Adipocyte (in vitro differentiated cells): Measurements from ENCODE around the gene HOXD9.

Experiments
- DNase-seq: peaks from one replicate; pipeline ENCODE4 v3.0.0-alpha.2; 2015; ENCODE audit warnings: low read depth
- H3K27me3 ChIP-seq: replicated peaks from 2 replicates; pipeline ENCODE4 v1.7.0; 2013; ENCODE audit warnings: mild to moderate bottlenecking, low read length, moderate library complexity; ENCODE audit not compliant: control insufficient read depth, insufficient read depth
- H3K36me3 ChIP-seq: 2 replicates; pipeline ENCODE4 v1.7.0; 2013; ENCODE audit warnings: low read length, mild to moderate bottlenecking, moderate library complexity; ENCODE audit not compliant: control insufficient read depth, insufficient read depth, severe bottlenecking
- H3K4me1 ChIP-seq: 2 replicates; pipeline ENCODE4 v1.7.0; 2013; ENCODE audit warnings: mild to moderate bottlenecking, low read length, moderate library complexity; ENCODE audit not compliant: control insufficient read depth, insufficient read depth
- H3K4me3 ChIP-seq: 2 replicates; pipeline ENCODE4 v1.7.0; 2013; ENCODE audit warnings: mild to moderate bottlenecking, low read length, moderate library complexity
- H3K9ac ChIP-seq: 2 replicates; pipeline ENCODE4 v1.7.0; 2013; ENCODE audit warnings: mild to moderate bottlenecking, low read length, moderate library complexity
- H3K9me3 ChIP-seq: 2 replicates; pipeline ENCODE4 v1.7.0; 2013; ENCODE audit warnings: mild to moderate bottlenecking, low read length, moderate library complexity; ENCODE audit not compliant: control insufficient read depth

HOXD9 gene

GRCh38 chr2:176122683-176123410 lies at the start of gene HOXD9:
TSS of gene HOXD9 (plus strand) at chr2:176122719. CDS start at chr2:176122769, 50 bp downstream.
- no peak for DNase-seq
- Histone ChIP-seq H3K9ac (peak within 1 kb of the TSS; percentile 86), H3K4me1 (peaks cover 7% of the 10 kb centered on the region), H3K27me3 (peaks cover 37% of the 10 kb centered on the region), H3K9me3 (peaks cover 4% of the 10 kb centered on the region), H3K36me3 (no peaks in the 10 kb centered on the region), H3K4me3 (peak within 1 kb of the TSS; percentile 89)

DNA sequence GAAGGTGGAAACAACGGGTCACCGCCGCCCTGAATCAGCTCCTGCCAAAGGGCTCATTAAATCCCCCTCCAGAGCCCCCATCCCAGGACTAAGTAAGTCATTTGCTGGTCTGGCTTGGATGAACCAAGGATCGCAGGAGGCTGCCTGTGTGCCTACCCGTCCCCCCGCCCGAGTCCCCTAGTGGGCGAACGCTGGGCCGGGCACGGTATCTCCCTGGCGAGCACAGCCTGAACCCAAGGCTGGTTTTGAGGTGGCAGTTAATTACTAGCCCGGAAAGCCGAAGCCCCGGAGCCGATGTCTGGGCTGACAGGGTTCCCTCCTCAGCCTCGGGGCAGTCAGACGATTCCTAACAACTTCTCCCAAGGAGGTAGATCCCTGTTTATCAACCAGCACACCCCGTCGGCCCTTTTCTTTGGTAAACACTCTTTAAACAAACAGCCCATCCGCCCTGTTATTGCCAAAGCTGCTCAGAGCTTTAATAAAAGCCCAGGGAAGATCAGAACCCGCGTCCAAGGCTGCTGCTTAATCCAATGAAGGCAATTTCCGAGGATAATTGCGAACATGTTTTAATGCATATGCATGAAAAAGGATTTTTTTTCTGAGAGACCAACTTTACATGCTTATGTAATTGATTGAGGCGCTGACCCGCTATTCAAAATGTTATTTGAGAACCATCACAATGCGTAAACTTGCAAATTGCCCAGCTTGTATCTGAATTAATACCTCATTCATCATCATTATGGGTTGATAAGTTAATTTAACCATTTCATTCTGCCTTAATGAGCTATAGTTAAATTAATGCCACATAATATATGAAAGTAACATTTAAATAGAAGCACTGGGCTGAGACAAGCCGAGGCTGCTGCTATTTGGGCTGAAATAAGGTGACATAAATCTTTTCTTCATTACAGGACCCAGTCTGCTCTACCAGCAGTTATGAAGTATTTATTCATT lies 49.3 kb upstream of the HOXD9 start:
- Histone ChIP-seq H3K4me1 (peaks cover 4% of the 10 kb centered on the region), H3K36me3 (no peaks in the 10 kb centered on the region), H3K9me3 (peaks cover 10% of the 10 kb centered on the region), H3K4me3 (no peak overlapping the region), H3K27me3 (peaks cover 94% of the 10 kb centered on the region), H3K9ac (no peak overlapping the region)
- DNase-seq, result no peak

GRCh38 chr2:176074919-176075425 lies 47.5 kb upstream of the HOXD9 start:
- Histone ChIP-seq H3K4me1 (no peaks in the 10 kb centered on the region), H3K27me3 (peaks cover 93% of the 10 kb centered on the region), H3K9ac (no peak overlapping the region), H3K4me3 (no peak overlapping the region), H3K36me3 (no peaks in the 10 kb centered on the region), H3K9me3 (peaks cover 11% of the 10 kb centered on the region)
- DNase-seq, result no peak

DNA sequence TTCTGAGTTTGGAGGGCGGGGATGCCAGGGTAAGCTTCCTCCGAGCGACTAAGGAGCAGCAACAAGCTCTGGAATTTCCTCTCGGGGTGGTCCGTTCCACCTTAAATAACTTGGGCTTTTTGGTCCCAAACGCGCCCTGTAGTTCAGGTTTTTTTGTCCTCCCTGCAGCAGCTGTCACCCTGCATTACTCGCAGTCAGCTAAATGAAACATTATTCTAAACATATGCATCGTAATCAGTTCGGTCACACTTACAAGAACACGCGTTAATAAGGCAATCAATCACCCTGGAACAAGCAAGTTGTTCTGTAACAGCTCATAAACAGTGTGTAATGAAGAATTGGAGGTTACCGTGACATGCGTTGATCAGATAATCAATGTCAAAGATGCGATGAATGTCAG lies 47.0 kb upstream of the HOXD9 start:
- no peak overlapping the region for H3K4me3 ChIP-seq
- H3K4me1 ChIP-seq, result no peaks in the 10 kb centered on the region
- no peaks in the 10 kb centered on the region for H3K36me3 ChIP-seq
- H3K9me3 ChIP-seq, result peaks cover 11% of the 10 kb centered on the region
- H3K27me3 ChIP-seq, result peaks cover 89% of the 10 kb centered on the region
- H3K9ac ChIP-seq, result no peak overlapping the region
- no peak for DNase-seq

GRCh38 chr2:176076063-176076462 lies 46.5 kb upstream of the HOXD9 start:
- Histone ChIP-seq H3K27me3 (peaks cover 89% of the 10 kb centered on the region), H3K4me1 (no peaks in the 10 kb centered on the region), H3K4me3 (no peak overlapping the region)

GRCh38 chr2:176076796-176077195 lies 45.7 kb upstream of the HOXD9 start:
- peaks cover 89% of the 10 kb centered on the region for H3K27me3 ChIP-seq
- H3K9ac ChIP-seq, result no peak overlapping the region
- H3K9me3 ChIP-seq, result peaks cover 22% of the 10 kb centered on the region
- no peak overlapping the region for H3K4me3 ChIP-seq
- no peak for DNase-seq
- H3K36me3 ChIP-seq, result no peaks in the 10 kb centered on the region
- no peaks in the 10 kb centered on the region for H3K4me1 ChIP-seq

More at GRCh38 chr2:176076063-176076462, 46.5 kb upstream of the HOXD9 start:
- Histone ChIP-seq H3K9ac (no peak overlapping the region), H3K9me3 (peaks cover 15% of the 10 kb centered on the region), H3K36me3 (no peaks in the 10 kb centered on the region)
- no peak for DNase-seq

DNA sequence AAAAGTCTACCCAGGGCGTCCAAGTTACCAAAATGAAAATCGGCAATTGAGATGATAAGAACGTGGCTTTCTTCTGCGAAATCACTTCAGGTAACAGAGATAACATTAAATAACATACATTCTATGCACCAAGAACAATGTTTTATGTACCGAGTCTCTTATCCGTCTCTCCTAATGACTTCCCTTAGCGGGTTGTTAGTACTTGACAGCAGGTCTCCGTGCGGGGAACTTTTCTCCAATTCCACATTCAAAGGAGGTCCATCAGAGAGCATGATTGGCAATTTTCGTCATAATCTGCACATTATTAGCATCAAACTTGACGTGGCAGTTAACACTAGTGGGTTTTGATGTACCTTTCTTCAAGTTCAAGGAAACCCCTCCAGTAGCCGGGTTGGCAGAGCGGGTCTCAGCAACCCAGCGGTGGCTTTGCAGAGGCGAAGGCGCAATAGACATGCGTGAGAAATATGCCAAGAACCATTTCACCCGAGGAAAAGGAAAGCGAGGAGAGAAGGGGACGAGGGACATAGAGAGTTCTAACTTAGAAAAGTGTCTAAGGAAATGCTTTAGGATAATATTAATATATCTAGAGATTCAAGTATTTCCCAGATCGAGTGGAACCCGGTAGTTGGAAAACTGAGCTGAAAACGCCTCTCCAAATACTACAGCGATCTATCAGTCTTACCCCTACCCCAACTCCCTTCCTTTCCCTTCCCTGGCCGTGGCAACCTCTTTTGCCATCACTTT lies 43.8 kb upstream of the HOXD9 start:
- H3K36me3 ChIP-seq, result no peaks in the 10 kb centered on the region
- no peaks in the 10 kb centered on the region for H3K4me1 ChIP-seq
- DNase-seq, result no peak
- peak overlapping the region; percentile 17 for H3K4me3 ChIP-seq
- peaks cover 30% of the 10 kb centered on the region for H3K9me3 ChIP-seq
- peaks cover 90% of the 10 kb centered on the region for H3K27me3 ChIP-seq
- no peak overlapping the region for H3K9ac ChIP-seq

- Histone ChIP-seq H3K4me1 (no peaks in the 10 kb centered on the region), H3K36me3 (no peaks in the 10 kb centered on the region), H3K9ac (no peak overlapping the region), H3K9me3 (peaks cover 32% of the 10 kb centered on the region), H3K27me3 (peaks cover 92% of the 10 kb centered on the region), H3K4me3 (peak overlapping the region; percentile 17)
- no peak for DNase-seq
These were observed 43.2 kb upstream of the HOXD9 start for GRCh38 chr2:176079285-176079830.

- Histone ChIP-seq H3K36me3 (no peaks in the 10 kb centered on the region), H3K9ac (no peak overlapping the region), H3K4me3 (peak overlapping the region; percentile 52), H3K9me3 (peaks cover 32% of the 10 kb centered on the region), H3K27me3 (peaks cover 92% of the 10 kb centered on the region), H3K4me1 (no peaks in the 10 kb centered on the region)
- DNase-seq, result peak; percentile 71
These were observed 42.5 kb upstream of the HOXD9 start for GRCh38 chr2:176079831-176080539.
